DND-41 (cell line): ENCODE measurements around the gene HIVEP2.

Experiments used
- ATAC-seq: fragments of 200-7000 bp; cut with Tn5 transposase; 3 replicates; pipeline ENCODE4 v1.9.1; 2021; ENCODE audit warnings: low read depth; ENCODE audit not compliant: insufficient read depth
- DNase-seq: peaks from one replicate; pipeline ENCODE4 v3.0.0-alpha.2; 2020
- H2AFZ ChIP-seq: 2 replicates; pipeline ENCODE4 v1.6.0; 2012; ENCODE audit warnings: low read depth, low read length
- H3K27ac ChIP-seq: 2 replicates; pipeline ENCODE4 v1.5.1; 2012; ENCODE audit warnings: low read length, inconsistent platforms
- H3K27me3 ChIP-seq: fragments of 200-600 bp; sonication (generic); 2 replicates; pipeline ENCODE4 v1.6.0; 2012; ENCODE audit warnings: low read length, mild to moderate bottlenecking, inconsistent platforms; ENCODE audit not compliant: insufficient read depth, poor library complexity
- H3K36me3 ChIP-seq: 2 replicates; pipeline ENCODE4 v1.5.1; 2012; ENCODE audit warnings: low read length, inconsistent platforms; ENCODE audit not compliant: insufficient read depth
- H3K4me1 ChIP-seq: 2 replicates; pipeline ENCODE4 v1.5.1; 2012; ENCODE audit warnings: mild to moderate bottlenecking, low read length; ENCODE audit not compliant: insufficient read depth
- H3K4me2 ChIP-seq: 2 replicates; pipeline ENCODE4 v1.6.0; 2012; ENCODE audit warnings: mild to moderate bottlenecking, moderate library complexity, low read length, inconsistent platforms; ENCODE audit not compliant: insufficient read depth
- H3K4me3 ChIP-seq, 2 experiments: fragments of 200-600 bp in 1 of 2; shearing (Covaris generic) in 1 of 2; 2 replicates each; pipeline ENCODE4 v1.5.1; 2012 to 2016; ENCODE audit warnings: inconsistent platforms in 2 of 2, low read length in 2 of 2, mild to moderate bottlenecking in 2 of 2, low read depth in 1 of 2, moderate library complexity in 1 of 2
- H3K79me2 ChIP-seq: 2 replicates; pipeline ENCODE4 v1.6.0; 2012; ENCODE audit warnings: low read length, inconsistent platforms; ENCODE audit not compliant: insufficient read depth
- H3K9ac ChIP-seq: 2 replicates; pipeline ENCODE4 v1.6.0; 2012; ENCODE audit warnings: low read depth, mild to moderate bottlenecking, inconsistent platforms, low read length, moderate library complexity
- H3K9me3 ChIP-seq: 2 replicates; pipeline ENCODE4 v1.5.1; 2012; ENCODE audit warnings: low read length, moderate library complexity, mild to moderate bottlenecking, inconsistent platforms; ENCODE audit not compliant: insufficient read depth, severe bottlenecking
- H4K20me1 ChIP-seq: 2 replicates; pipeline ENCODE4 v1.6.0; 2012; ENCODE audit warnings: low read length; ENCODE audit not compliant: insufficient read depth
- CTCF ChIP-seq: IDR thresholded peaks from 2 replicates; pipeline ENCODE4 v1.5.1; 2012; ENCODE audit warnings: borderline replicate concordance, low read length, moderate library complexity, mild to moderate bottlenecking; ENCODE audit not compliant: poor library complexity, severe bottlenecking; ENCODE audit errors: extremely low read depth
- EZH2 ChIP-seq: IDR thresholded peaks from 3 replicates; pipeline ENCODE4 v1.6.1; 2012; ENCODE audit warnings: borderline replicate concordance, low read depth, mild to moderate bottlenecking, moderate library complexity, low read length, inconsistent platforms; ENCODE audit not compliant: severe bottlenecking

The HIVEP2 gene

GRCh38 chr6:142863981-142864380, 81.0 kb downstream of the HIVEP2 start:
- no peaks in the 10 kb centered on the region for H3K27me3 ChIP-seq
- no peaks in the 10 kb centered on the region for H3K9me3 ChIP-seq
- no peak overlapping the region for H3K27ac ChIP-seq
- no peaks in the 10 kb centered on the region for H4K20me1 ChIP-seq
- no peak for TF ChIP-seq CTCF
- TF ChIP-seq EZH2: no peak
- H3K9ac ChIP-seq: no peak overlapping the region
- no peak overlapping the region for H3K4me3 ChIP-seq
- H3K4me2 ChIP-seq: no peak overlapping the region
- DNase-seq (no peak), ATAC-seq (no peak)
- H2AFZ ChIP-seq: no peak overlapping the region
- no peaks in the 10 kb centered on the region for H3K36me3 ChIP-seq
- no peaks in the 10 kb centered on the region for H3K79me2 ChIP-seq
- H3K4me1 ChIP-seq: peaks cover 2% of the 10 kb centered on the region; the same call in 1 of the 2 replicates

- TF ChIP-seq CTCF (no peak), EZH2 (no peak)
- H3K4me1 ChIP-seq: peaks cover 22% of the 10 kb centered on the region
- no peak overlapping the region for H3K27ac ChIP-seq
- no peak for DNase-seq
- no peaks in the 10 kb centered on the region for H3K9me3 ChIP-seq
- no peaks in the 10 kb centered on the region for H4K20me1 ChIP-seq
- H3K4me3 ChIP-seq: no peak overlapping the region
- H3K79me2 ChIP-seq: no peaks in the 10 kb centered on the region
- no peak for ATAC-seq
- H3K27me3 ChIP-seq: no peaks in the 10 kb centered on the region
- H2AFZ ChIP-seq: no peak overlapping the region
- H3K36me3 ChIP-seq: no peaks in the 10 kb centered on the region
- no peak overlapping the region for H3K9ac ChIP-seq
- H3K4me2 ChIP-seq: no peak overlapping the region
Observed at GRCh38 chr6:142861711-142862110, 83.3 kb downstream of the HIVEP2 start.

- ATAC-seq (no peak), DNase-seq (no peak)
- Histone ChIP-seq H3K36me3 (no peaks in the 10 kb centered on the region), H4K20me1 (no peaks in the 10 kb centered on the region), H3K27ac (no peak overlapping the region), H3K27me3 (no peaks in the 10 kb centered on the region), H3K4me1 (peaks cover 34% of the 10 kb centered on the region), H3K9ac (no peak overlapping the region), H3K9me3 (no peaks in the 10 kb centered on the region), H3K79me2 (no peaks in the 10 kb centered on the region), H2AFZ (no peak overlapping the region), H3K4me3 (no peak overlapping the region), H3K4me2 (no peak overlapping the region)
- TF ChIP-seq EZH2 (no peak), CTCF (no peak)
Observed at GRCh38 chr6:142860498-142860897, 84.5 kb downstream of the HIVEP2 start.
